ENCODE data around the gene UCP2.

GRCh38 chr11:73969091-73969490, 13.6 kb downstream of the UCP2 start:
- TF ChIP-seq CTCF (IDR thresholded peaks at IDR 0.05 in 4 of 5, conservative IDR thresholded peaks at IDR 0.05 in 1 of 5) (no peak), POLR2A (IDR thresholded peaks at IDR 0.05) (no peak)
